CD4-positive, alpha-beta T cell treated with Interleukin-21 for 1 hour (primary cell): Measurements from ENCODE around the gene TMEM156.
"Not testable (repeated sequence)": the region's sequence is repeated elsewhere in the genome, so short reads cannot be mapped to it uniquely, and the experiment has no call there.

Experiments used
- DNase-seq: peaks from one replicate; pipeline ENCODE4 v3.0.0-alpha.2; 2020

TMEM156 gene

DNA sequence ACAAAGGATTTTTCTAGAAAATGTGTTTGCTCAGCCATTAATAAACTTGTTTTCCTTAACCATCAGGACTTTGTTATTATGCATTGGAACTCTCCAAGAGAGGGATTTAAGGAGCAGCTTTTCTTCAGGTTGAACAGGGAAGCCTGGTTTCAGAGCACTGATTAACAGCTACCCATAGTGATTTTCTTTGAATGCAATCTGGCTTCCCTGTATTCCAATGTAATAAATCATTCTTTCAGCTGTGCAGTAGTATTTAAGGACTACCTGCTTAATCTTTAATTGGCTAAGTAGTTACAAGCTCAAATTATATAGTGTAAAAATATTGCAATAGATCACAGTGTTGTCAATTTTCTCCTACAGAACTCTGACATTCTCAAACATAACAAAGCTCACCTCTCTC is 77.5 kb downstream of the TMEM156 start:
- DNase-seq = no peak

DNA sequence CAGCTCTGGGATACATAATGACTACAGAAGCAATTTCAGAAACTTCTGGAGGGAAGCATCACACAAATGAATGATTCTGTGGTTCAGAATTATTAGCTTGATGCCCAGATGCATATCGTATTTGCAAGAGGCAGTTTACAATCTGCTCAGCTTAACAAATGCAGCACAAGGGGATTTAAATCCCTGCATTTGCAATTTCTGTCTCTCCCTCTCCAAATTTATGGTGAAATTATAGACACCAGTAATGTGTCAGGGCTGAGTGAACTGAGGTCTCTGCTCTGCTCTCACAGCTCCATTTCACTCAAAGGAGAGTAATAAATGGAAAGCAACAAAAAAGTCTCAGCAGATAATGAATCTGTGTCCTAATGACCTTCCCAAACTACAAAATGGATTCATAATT is 80.2 kb downstream of the TMEM156 start:
- DNase-seq = no peak

GRCh38 chr4:38951598-38951997 is 80.6 kb downstream of the TMEM156 start:
- no peak for DNase-seq

GRCh38 chr4:38950734-38951133 is 81.5 kb downstream of the TMEM156 start:
- DNase-seq = no peak

DNA sequence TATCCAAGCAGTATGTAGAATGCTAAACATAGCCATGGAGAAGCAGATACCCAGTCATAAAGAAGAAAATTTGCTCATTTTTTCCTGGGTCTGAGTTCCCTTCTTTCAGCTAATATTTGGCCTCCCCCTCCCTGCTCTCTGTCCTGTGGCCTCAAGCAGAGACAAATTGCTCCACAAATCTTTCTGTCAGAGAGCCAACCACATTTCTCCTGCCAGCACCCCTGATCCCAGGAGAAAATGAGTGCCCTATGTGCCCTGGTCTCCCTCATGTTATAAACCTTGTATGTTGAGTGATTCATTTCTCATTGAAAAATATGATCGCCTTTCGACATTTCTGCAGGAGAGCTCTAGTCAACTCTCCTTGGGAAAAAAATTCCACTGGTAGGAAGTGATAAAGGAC is 82.0 kb downstream of the TMEM156 start:
- DNase-seq = no peak

DNA sequence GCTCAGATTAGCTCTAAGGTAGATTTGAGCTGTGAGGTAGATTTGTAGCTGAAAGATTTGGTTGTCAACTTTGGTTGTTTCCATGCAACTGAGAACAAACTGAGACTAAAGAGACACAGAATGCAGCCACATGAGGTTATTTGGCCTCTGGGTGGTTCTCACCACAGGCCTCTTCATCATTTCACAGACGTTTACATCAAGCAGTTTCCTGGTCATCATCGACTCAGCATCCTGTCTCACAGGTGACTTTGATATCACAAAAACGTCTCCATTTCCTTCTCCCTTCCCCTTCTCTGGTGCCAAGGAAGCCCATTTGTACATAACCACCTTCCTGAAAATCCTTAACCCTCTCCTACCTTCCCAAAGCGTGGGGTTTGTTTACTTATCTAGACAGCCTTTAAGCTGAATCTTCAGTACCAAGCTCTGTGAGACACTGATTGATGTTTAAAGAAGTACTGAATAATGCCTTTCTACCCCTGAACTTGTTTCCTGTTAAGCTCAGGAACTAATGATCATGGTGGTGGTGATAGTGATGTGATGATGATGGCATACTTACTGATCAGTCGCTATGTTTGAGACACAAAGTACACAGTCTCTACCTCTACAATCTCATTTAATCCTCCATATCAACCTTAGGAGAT is 82.7 kb downstream of the TMEM156 start:
- DNase-seq = peak; percentile 67

DNA sequence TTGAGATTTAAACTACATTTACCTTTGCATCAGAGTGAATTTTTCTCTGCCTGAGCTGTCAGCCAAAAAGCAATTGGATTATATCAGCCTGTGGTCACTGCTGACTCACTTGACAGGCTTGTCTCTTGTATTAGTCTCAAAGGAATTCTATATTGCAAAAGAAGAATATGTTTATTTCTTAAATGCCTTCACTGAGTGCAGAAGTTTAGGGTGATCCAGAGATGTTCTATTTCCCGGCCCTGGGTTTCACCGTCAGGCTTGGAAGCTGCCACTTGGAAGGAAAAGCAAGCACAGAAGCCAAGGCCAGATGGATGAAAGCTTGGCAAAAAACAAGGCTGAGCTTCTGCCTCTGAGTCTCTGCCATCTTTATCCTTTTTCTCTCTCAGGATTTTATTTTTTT is 83.7 kb downstream of the TMEM156 start:
- no peak for DNase-seq

GRCh38 chr4:38946919-38947318 is 85.3 kb downstream of the TMEM156 start:
- no peak for DNase-seq

- no peak for DNase-seq
These were observed 87.8 kb downstream of the TMEM156 start for GRCh38 chr4:38944440-38944839.

- no peak for DNase-seq
These were observed 88.9 kb downstream of the TMEM156 start for GRCh38 chr4:38943343-38943742.

DNA sequence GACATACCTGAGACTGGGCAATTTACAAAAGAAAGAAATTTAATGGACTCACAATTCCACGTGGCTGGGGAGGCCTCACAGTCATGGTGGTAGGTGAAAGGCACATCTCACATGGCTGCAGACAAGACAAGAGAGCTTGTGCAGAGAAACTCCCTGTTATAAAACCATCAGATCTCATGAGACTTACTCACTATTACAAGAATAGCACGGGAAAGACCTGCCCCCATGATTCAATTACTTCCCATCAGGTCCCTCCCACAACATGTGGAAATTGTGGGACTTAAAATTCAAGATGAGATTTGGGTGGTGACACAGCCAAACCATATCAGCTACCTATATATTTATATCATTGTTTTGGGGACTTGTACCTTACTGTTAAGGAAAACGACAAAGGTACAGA is 90.3 kb downstream of the TMEM156 start:
- not testable (repeated sequence) for DNase-seq

GRCh38 chr4:38940476-38940875 is 91.7 kb downstream of the TMEM156 start:
- DNase-seq = no peak

- DNase-seq = no peak
These were observed 93.0 kb downstream of the TMEM156 start for GRCh38 chr4:38939165-38939564.

DNA sequence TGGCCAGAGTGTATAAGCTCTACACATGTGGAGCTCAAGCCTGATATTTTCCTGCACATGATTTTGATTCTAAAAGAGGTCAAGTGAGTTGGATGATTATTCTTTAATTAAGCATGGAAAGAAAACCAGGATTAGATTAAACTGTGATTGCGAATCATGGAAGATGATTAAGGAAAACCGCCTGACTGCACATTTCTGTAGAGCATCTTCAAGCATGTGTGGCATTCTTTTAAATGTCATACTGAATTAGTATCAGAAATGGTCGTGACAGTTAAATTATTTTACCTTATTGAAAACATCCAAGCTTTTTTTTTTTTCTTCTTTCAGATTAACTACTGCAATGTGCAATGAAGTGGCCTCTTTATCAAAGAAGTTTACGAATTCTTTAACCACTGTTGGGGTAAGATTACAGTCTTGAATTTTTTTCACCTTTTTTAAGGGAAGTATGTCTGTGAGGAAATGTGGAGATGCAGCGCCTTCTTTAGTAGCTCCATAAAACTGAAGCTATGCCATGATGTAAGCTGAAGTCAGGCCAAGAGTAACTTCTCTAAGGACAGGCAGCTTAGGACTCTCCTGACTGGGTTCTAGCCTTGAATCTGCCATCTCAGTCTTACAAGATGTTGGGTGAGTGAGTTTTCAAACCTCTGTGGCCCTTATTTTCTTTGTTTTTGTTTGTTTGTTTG is 96.7 kb downstream of the TMEM156 start:
- DNase-seq = no peak

- no peak for DNase-seq
These were observed 101.1 kb downstream of the TMEM156 start for GRCh38 chr4:38931125-38931524.

GRCh38 chr4:38930707-38931106 is 101.5 kb downstream of the TMEM156 start:
- no peak for DNase-seq

GRCh38 chr4:38930204-38930603 is 102.0 kb downstream of the TMEM156 start:
- no peak for DNase-seq

DNA sequence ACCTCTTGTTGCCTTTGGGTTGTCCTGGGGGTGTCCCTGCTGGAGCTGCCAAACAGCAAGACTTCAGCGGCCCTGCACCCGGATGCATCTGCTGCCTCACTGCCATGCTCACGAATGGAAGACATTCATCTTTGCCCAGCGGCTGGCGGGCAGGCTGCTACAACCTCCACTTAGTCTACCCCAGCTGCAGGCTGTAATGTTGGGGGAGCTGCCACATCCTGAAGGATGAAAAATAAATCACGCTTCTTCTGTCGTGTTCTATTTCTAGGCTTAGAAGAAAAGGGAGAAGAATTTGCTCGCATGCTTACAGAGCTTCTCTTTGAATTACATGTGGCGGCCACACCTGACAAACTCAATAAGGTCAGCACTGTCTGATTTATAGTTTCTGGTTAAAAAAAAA is 103.2 kb downstream of the TMEM156 start:
- no peak for DNase-seq

DNA sequence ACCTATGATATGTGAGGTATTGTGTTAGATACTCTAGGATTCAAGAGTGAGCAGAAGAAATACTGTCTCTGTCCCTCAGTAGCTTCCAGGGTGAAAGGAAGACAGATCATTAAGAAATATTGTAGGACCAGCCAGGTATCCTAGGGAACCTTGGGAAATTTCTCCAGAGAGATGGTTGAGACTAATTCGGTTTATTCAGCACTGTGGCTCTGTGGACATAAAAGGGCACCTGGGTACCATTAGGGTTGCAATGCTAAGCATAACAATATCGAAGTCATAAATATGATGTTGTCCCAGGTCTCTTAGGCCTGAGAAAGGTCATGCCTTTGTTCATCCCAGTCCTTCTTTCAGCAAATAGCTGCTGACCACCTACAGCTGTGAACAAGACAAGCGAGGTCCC is 103.6 kb downstream of the TMEM156 start:
- DNase-seq = no peak

GRCh38 chr4:38926896-38927295 is 105.3 kb downstream of the TMEM156 start:
- no peak for DNase-seq

GRCh38 chr4:38925492-38926413 is 106.5 kb downstream of the TMEM156 start:
- DNase-seq = no peak

DNA sequence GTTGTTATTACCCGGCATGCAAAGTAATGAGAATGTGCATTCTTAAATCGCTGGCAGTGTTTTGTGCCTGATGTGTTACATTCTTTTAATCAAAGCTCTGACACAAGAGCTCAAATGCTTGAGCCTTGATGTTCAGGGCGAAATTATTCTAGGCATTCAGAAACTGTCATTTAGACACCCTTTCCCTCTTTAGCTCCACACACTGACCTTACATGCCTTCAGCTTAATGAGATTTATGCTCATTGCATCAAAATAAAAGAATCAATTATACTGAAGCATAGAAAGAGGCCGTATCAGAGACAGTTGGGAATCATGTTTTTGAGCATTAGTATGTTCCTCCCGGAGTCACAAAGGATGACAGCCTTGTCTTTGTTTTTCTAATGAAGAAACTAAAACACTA is 107.9 kb downstream of the TMEM156 start:
- no peak for DNase-seq

- no peak for DNase-seq
These were observed 108.5 kb downstream of the TMEM156 start for GRCh38 chr4:38923746-38924145.

DNA sequence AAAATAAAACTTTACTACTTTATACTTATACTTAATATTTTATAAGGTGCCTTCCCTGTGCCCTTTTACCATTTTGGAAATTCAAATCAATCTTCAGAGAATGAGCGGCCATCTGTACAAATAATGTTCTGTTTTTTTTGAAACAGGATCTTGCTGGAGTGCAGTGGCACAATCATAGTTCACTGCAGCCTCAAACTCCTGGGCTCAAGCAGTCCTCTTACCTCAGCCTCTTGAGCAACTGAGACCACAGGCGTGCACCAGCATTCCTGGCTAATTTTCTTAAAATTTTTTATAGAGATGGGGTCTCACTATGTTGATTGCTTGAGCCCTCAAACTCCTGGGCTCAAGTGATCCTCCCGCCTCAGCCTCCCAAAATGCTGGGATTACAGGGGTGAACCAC is 111.1 kb downstream of the TMEM156 start:
- DNase-seq = no peak
